ENCODE results near the gene HTRA3.

Gene HTRA3

DNA sequence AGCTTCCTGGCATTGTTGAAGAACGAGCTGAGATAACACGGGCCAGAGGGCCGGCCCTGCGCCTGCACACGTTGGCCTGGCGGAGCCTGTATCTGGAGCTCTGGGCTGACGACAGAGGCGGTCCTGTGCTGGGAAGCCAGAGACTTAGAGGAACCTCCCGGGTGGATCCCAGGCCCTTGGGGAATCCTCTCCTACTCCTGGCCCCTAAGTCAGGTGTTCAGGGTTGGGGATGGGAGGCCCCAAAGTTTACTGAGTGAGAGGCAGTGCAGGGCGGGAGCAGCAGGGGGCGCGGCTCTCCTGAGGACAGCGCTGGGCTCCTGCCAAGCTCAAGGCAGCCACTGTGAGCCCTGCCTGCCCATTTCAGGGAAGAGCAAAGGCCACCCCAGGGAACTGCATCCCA, 2.5 kb upstream of the HTRA3 start:
- H3K27ac Mint-ChIP-seq = no peak overlapping the region
- no peaks in the 10 kb centered on the region for H3K4me1 Mint-ChIP-seq
- H3K4me3 Mint-ChIP-seq = no peak overlapping the region
- DNase-seq = peak; percentile 23 to 28
- peak; percentile 63 for ATAC-seq
- peaks cover 35% of the 10 kb centered on the region for H3K27me3 Mint-ChIP-seq
- no peaks in the 10 kb centered on the region for H3K9me3 Mint-ChIP-seq

DNA sequence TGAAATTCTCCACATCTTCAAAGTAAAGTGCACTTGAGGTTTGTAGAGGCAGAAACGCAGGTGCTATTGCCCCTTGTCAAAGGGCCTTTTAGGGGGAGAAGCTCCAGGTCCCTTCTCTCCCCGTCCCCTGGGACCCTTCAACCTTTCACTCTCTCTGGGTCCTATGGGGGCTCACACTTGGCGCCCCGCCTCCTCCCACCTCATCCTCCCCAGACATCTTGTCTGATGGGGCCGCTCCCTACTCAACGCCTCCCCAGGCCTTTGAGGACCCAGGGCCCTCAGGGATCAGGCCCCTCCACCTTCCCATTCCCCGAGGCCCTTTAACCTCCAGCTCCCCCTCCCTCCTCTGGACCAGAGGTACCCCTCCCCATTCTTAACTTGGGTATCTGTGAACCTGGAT, 1.3 kb upstream of the HTRA3 start:
- no peaks in the 10 kb centered on the region for H3K9me3 Mint-ChIP-seq
- peaks cover 45% of the 10 kb centered on the region for H3K27me3 Mint-ChIP-seq
- no peak overlapping the region for H3K4me3 Mint-ChIP-seq
- DNase-seq = no peak
- ATAC-seq = no peak
- no peaks in the 10 kb centered on the region for H3K4me1 Mint-ChIP-seq
- no peak overlapping the region for H3K27ac Mint-ChIP-seq

DNA sequence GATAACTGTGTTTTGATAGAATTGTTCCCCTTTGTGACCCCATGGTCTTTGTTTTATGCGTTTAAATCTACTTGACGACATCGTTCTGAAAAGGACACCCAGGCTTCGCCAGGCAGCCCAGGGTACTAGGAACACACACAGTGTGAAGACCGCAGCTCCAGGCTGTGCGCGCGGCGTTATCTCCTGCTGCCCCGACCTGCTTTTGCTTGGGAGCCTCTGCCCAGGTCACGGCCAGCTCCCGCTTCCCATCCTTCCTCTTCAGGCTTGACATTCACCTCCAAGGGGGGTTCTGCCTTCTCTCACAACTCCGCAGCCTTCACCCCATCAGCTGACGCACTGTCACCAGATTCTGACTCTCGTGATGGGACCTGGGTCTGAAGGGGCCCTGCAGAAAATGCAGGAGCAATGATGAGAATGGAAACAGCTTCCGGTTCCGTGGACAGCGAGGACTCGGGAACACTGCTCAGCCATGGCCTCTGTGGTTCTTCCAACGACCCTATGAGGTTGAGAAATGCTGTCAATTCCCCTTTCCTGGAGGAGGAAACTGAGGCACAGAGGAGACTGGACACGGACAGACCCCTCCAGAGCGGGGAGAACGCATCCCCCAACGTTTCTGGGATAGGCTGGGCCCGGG, 536 bp upstream of the HTRA3 start:
- no peaks in the 10 kb centered on the region for H3K4me1 Mint-ChIP-seq
- no peaks in the 10 kb centered on the region for H3K9me3 Mint-ChIP-seq
- DNase-seq (no peak), ATAC-seq (no peak)
- peaks cover 53% of the 10 kb centered on the region for H3K27me3 Mint-ChIP-seq
- no peak overlapping the region for H3K4me3 Mint-ChIP-seq
- H3K27ac Mint-ChIP-seq = no peak overlapping the region

DNA sequence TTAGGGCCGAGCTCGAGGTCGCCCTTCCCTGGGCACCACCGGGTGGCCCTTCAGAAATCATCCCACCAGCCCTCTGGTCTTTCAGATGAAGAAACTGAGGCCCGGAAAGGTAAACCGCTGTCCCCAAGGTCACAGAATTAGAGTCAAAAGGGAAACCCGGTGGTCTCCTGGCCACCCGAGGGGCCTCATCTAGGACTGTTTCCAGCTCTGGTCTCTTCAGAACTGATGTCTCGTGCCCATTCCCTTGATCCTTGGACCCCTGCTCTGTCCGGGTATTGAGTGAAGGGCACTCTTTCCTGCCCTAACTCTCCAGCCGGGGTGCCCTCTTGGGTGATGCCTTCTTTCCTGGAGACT, 841 bp downstream of the HTRA3 start:
- no peaks in the 10 kb centered on the region for H3K9me3 Mint-ChIP-seq
- DNase-seq (no peak), ATAC-seq (no peak)
- H3K4me3 Mint-ChIP-seq = no peak overlapping the region
- peaks cover 66% of the 10 kb centered on the region for H3K27me3 Mint-ChIP-seq
- H3K4me1 Mint-ChIP-seq = no peaks in the 10 kb centered on the region
- no peak overlapping the region for H3K27ac Mint-ChIP-seq

DNA sequence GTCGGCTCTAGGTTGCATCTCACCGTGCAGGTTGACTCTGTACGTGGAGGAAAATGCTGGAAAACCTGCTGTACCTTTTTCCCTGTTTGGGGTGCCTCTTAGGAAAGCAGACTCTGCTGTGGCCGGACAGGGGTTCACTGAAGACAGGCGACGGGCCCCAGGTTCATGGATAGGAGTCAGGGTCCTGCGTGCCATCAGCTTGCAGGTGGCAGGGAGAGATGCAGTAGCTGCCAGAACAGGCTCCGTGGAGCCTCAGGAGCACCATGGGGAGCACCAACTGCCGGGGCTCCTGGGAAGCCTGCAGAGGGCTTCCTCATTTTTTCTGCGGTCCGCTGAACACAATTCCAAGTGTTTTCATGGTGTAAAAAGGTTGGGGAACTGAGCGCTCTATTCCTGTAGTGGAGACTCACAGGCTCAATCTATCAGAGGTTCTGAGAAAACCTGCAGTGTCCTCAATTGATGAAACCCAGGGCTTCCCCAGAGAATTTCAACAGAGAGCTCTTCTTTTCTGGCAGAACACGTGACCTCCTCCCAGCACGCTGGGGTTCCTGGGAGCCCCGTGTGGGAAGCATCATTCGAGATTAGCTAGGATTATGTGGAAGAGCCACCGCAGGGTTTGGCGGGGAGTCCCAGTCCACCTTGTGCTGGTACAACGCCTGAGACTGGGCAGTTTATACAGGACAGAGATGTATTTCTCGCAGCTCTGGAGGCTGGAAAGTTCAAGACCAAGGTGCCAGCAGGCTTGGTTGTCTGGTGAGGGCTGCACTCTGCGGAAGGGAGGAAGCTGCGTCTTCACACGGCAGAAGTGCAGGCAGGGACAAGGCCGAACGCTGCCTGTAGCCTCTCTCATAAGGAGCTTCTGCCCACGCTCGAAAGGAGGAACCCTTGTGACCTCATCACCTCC, 1.6 kb downstream of the HTRA3 start:
- Mint-ChIP-seq H3K9me3 (no peaks in the 10 kb centered on the region), H3K4me3 (no peak overlapping the region), H3K4me1 (no peaks in the 10 kb centered on the region), H3K27ac (no peak overlapping the region), H3K27me3 (peaks cover 67% of the 10 kb centered on the region)
- ATAC-seq (no peak), DNase-seq (no peak)

DNA sequence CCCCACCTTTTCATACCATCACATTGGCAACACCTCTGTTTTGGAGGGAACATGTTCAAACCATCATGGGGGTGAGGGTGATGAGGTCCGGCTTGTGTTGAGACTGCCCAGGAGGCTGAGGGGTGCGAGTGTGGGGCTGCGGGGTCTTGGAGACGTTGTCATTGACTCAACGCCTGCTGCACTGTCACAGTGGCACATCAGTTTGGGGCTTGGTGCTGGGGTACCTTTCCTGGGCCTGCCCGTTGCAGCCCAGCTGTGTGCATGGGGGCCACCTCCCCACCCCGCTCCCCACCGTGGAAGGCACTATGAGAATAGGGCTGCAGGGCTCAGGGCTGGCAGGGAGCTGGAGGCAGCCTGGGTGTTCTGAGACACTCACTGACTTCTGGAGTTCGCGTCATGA, 2.3 kb downstream of the HTRA3 start:
- no peak overlapping the region for H3K27ac Mint-ChIP-seq
- no peak for DNase-seq
- H3K9me3 Mint-ChIP-seq = no peaks in the 10 kb centered on the region
- no peak for ATAC-seq
- no peaks in the 10 kb centered on the region for H3K4me1 Mint-ChIP-seq
- H3K27me3 Mint-ChIP-seq = peaks cover 67% of the 10 kb centered on the region
- H3K4me3 Mint-ChIP-seq = no peak overlapping the region

DNA sequence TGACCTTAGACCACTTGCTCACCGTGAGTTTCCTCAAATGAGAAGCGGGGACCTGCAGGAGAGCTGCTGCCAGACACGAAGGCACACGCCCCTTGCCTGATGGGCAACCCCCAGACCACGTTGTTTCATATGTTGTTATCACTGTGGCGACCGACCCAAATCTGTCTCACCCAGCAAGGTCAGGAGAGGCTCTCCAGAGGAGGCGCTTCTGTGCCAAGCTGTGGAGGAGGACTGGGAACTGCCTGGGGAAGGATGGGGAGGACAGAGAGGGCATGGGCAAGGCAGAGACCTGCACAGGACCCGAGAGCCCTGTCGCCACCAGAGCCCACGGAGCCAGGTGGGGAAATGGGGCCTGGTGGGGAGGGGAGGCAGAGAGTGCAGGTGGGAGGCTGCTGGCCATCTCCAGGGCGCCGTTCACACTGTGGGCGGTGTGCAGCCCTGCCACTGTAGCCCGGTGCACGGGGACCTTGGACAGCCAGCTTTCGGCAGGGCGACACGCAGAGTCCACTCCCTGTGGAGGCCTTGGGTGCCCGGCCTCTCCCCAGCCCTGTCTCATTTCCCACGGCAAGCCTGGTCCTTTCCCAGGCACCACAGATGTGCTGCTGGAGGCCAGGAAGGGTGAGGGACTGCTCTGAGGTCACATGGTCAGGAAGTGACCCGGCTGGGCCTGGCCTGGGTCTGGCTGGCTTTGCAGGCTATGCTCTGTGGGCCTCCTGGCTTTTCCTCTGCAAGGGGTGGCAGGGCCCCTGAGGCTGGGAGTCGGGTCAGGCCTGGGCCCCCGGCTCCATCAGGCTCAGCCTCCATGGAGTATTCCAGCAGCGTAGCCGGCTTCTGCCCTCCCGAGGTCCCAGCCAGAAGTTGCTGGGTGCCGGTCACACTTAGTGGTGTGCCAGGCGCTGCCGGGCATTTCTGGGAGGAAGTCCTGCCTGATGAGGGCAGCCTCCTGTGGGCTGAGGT, 3.2 kb downstream of the HTRA3 start:
- no peak overlapping the region for H3K27ac Mint-ChIP-seq
- DNase-seq (no peak), ATAC-seq (no peak)
- no peaks in the 10 kb centered on the region for H3K9me3 Mint-ChIP-seq
- H3K4me3 Mint-ChIP-seq = no peak overlapping the region
- peaks cover 67% of the 10 kb centered on the region for H3K27me3 Mint-ChIP-seq
- no peaks in the 10 kb centered on the region for H3K4me1 Mint-ChIP-seq

- H3K27me3 Mint-ChIP-seq = peaks cover 64% of the 10 kb centered on the region
- no peaks in the 10 kb centered on the region for H3K9me3 Mint-ChIP-seq
- H3K4me1 Mint-ChIP-seq = peaks cover 2% of the 10 kb centered on the region
- no peak overlapping the region for H3K27ac Mint-ChIP-seq
- H3K4me3 Mint-ChIP-seq = no peak overlapping the region
- DNase-seq = no peak
- ATAC-seq = no peak
Observed at GRCh38 chr4:8273450-8273849, 3.9 kb downstream of the HTRA3 start.

GRCh38 chr4:8274066-8274652, 4.6 kb downstream of the HTRA3 start:
- no peaks in the 10 kb centered on the region for H3K9me3 Mint-ChIP-seq
- H3K27me3 Mint-ChIP-seq = peaks cover 57% of the 10 kb centered on the region
- no peak overlapping the region for H3K4me3 Mint-ChIP-seq
- peaks cover 9% of the 10 kb centered on the region for H3K4me1 Mint-ChIP-seq
- ATAC-seq = no peak
- DNase-seq = no peak
- no peak overlapping the region for H3K27ac Mint-ChIP-seq

DNA sequence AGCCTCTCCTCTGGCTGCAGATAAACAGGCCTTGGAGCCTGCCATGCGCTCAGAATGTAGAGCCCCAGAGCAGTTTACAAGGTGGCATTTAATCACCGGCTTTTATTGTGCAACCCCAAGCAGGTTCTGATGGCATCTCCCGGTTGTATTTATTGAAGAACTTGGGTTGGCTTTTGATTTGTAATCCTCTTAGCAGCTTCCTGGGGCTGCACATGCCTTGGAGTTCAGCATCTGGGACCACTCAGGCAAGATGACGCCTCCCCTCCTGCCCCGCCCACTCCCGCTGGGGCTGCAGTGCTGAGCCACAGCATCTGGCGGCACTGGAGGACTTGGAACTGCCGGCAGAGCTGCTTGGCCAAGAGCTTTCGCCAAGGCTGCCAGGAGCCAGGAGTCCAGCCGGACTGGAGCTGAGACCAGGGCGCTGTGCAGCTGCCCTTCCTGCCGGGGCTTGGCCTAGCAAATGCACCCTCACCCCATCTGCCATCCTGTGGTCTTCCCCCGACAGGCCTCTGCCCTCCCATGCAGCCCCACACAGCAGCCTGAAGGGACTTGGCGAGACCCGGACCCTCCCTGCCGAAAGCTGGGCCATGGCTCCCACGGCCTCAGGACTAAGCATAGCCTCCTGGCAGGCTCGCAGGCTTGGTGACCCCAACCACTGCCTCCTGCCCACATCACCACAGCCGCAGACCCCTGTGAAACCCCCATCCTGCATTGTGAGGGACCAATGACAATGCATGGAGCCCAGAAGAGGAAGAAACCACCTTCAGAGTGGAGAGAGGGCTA, 5.4 kb downstream of the HTRA3 start:
- peaks cover 11% of the 10 kb centered on the region for H3K4me1 Mint-ChIP-seq
- peak overlapping the region in 1 of 2 donors; percentile 54 for H3K27ac Mint-ChIP-seq
- ATAC-seq (no peak), DNase-seq (no peak)
- H3K27me3 Mint-ChIP-seq = peaks cover 54% of the 10 kb centered on the region
- no peak overlapping the region for H3K4me3 Mint-ChIP-seq
- no peaks in the 10 kb centered on the region for H3K9me3 Mint-ChIP-seq

GRCh38 chr4:8275548-8275910, 6.0 kb downstream of the HTRA3 start:
- H3K27ac Mint-ChIP-seq = no peak overlapping the region
- no peak overlapping the region for H3K4me3 Mint-ChIP-seq
- no peak for ATAC-seq
- no peaks in the 10 kb centered on the region for H3K9me3 Mint-ChIP-seq
- H3K4me1 Mint-ChIP-seq = peaks cover 11% of the 10 kb centered on the region
- DNase-seq = no peak
- peaks cover 48% of the 10 kb centered on the region for H3K27me3 Mint-ChIP-seq

GRCh38 chr4:8276358-8277240, 7.0 kb downstream of the HTRA3 start:
- Mint-ChIP-seq H3K27ac (no peak overlapping the region), H3K4me3 (no peak overlapping the region), H3K4me1 (peaks cover 11% of the 10 kb centered on the region), H3K27me3 (peaks cover 37% of the 10 kb centered on the region), H3K9me3 (no peaks in the 10 kb centered on the region)
- no peak for DNase-seq
- ATAC-seq = no peak

DNA sequence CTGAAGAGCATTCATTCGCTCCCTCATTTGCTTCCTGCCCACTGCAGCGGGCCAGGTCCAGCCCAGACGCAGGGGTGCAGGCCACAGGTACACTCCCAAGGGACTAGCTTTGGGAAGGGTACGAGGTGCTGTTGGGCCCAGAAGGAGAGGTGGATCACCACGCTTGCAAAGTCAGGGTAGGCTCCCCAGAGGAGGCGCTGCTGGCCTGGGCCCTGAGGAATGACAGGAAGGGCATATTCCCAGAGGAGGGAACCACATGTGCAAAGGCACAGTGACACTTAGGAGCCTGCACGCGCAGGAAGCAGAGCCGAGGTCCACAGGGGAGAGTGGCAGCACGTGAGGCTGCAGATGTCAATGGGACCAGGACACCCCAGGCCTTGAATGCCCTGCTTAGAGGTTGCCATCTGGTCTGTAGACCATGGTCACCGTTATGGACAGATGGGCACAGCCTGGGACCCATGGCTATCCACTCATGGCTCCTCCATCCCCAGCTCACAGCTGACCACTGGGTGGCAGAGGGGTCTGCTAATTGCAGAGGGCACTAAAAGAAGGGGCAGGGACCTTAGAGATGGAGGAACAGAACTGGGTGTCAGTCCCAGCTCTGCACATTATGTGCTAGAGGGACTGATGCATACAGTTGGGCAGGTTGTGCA, 7.9 kb downstream of the HTRA3 start:
- ATAC-seq = no peak
- peaks cover 28% of the 10 kb centered on the region for H3K27me3 Mint-ChIP-seq
- no peaks in the 10 kb centered on the region for H3K9me3 Mint-ChIP-seq
- H3K27ac Mint-ChIP-seq = no peak overlapping the region
- peaks cover 11% of the 10 kb centered on the region for H3K4me1 Mint-ChIP-seq
- no peak overlapping the region for H3K4me3 Mint-ChIP-seq
- no peak for DNase-seq

DNA sequence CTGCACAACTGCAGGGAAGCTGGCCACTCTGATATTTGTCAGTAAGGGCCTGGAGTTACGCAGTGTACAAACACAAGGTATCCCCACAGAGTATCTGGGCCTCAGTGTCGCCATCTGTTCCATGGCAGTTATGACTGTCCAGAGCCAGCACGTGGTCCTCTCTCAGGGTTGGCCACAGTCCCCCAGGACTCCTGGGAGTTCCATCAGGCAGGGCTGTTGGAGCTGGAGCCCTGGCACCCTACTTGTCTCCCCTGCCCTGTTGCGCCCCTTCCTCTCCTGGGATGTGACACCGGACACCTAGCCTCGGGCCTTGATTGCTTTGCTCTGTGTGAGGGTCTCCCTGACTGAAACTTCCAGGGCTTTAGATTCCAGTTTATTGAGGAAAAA, 8.4 kb downstream of the HTRA3 start:
- Mint-ChIP-seq H3K4me3 (no peak overlapping the region), H3K27me3 (peaks cover 24% of the 10 kb centered on the region), H3K27ac (no peak overlapping the region), H3K4me1 (peaks cover 11% of the 10 kb centered on the region), H3K9me3 (no peaks in the 10 kb centered on the region)
- ATAC-seq (no peak), DNase-seq (no peak)

Measured in stimulated activated naive CD8-positive, alpha-beta T cell treated with anti-CD3 and anti-CD28 coated beads, Interleukin-15, amount 100 ng/mL, for 72 hours (primary cell).